Stimulated activated CD4-positive, alpha-beta T cell treated with anti-CD3 and anti-CD28 coated beads, TNF-alpha, amount 100 ng/mL, for 1 hour (primary cell): ENCODE data around the gene HLA-DMA.
A peak's percentile ranks its signal among the peaks of the same experiment; 100 is the strongest.

Source experiments
- DNase-seq, 3 donors: peaks; one replicate each; pipeline ENCODE4 v3.0.0-alpha.2; 2020; ENCODE audit warnings: low read depth in 3 of 3, low spot score in 1 of 3

HLA-DMA gene

GRCh38 chr6:32974541-32975308 is 21.8 kb upstream of the HLA-DMA start:
- no peak for DNase-seq

GRCh38 chr6:32974016-32974333 is 21.1 kb upstream of the HLA-DMA start:
- no peak for DNase-seq

- peak in 1 of 3 donors; percentile 39 for DNase-seq
Measured at GRCh38 chr6:32973144-32974015, 20.5 kb upstream of the HLA-DMA start.

- DNase-seq: no peak
Measured at GRCh38 chr6:32972353-32973143, 19.7 kb upstream of the HLA-DMA start.

GRCh38 chr6:32971581-32972352 is 18.9 kb upstream of the HLA-DMA start:
- DNase-seq: peak; percentile 99 to 100 (median 99)

- DNase-seq: no peak
Measured at GRCh38 chr6:32971242-32971580, 18.3 kb upstream of the HLA-DMA start.

GRCh38 chr6:32970413-32971241 is 17.7 kb upstream of the HLA-DMA start:
- DNase-seq: peak in 1 of 3 donors; percentile 65

GRCh38 chr6:32969685-32970412 is 17.0 kb upstream of the HLA-DMA start:
- no peak for DNase-seq

GRCh38 chr6:32968867-32969684 is 16.2 kb upstream of the HLA-DMA start:
- peak in 1 of 3 donors; percentile 62 for DNase-seq

- DNase-seq: peak; percentile 89 to 91 (median 90)
Measured at GRCh38 chr6:32968093-32968866, 15.4 kb upstream of the HLA-DMA start, which contains the start of gene BRD2. TSS of gene BRD2 (plus strand) at chr6:32968594. CDS start at chr6:32972899, 4,305 bp downstream.

GRCh38 chr6:32967151-32968091 is 14.5 kb upstream of the HLA-DMA start:
- no peak for DNase-seq

GRCh38 chr6:32964776-32965175 is 11.9 kb upstream of the HLA-DMA start:
- no peak for DNase-seq

- no peak for DNase-seq
Measured at GRCh38 chr6:32963866-32964265, 11.0 kb upstream of the HLA-DMA start.

GRCh38 chr6:32962213-32962826 is 9.4 kb upstream of the HLA-DMA start:
- no peak for DNase-seq

GRCh38 chr6:32960563-32960962 is 7.7 kb upstream of the HLA-DMA start:
- DNase-seq: no peak

GRCh38 chr6:32956176-32956575 is 3.3 kb upstream of the HLA-DMA start:
- no peak for DNase-seq
